Measurements from ENCODE around the gene GNAL.

- TF ChIP-seq CTCF (IDR thresholded peaks at IDR 0.05): no peak
- TF ChIP-seq EP300 (IDR thresholded peaks at IDR 0.05): no peak
- TF ChIP-seq POLR2A (IDR thresholded peaks at IDR 0.05; ENCODE audit: low read depth): no peak
- TF ChIP-seq POLR2AphosphoS5 (IDR thresholded peaks at IDR 0.05): no peak
Observed at GRCh38 chr18:11811009-11811408, 121.9 kb downstream of the GNAL start.
